Measurements from ENCODE around the gene RASGRP2.

Gene RASGRP2

DNA sequence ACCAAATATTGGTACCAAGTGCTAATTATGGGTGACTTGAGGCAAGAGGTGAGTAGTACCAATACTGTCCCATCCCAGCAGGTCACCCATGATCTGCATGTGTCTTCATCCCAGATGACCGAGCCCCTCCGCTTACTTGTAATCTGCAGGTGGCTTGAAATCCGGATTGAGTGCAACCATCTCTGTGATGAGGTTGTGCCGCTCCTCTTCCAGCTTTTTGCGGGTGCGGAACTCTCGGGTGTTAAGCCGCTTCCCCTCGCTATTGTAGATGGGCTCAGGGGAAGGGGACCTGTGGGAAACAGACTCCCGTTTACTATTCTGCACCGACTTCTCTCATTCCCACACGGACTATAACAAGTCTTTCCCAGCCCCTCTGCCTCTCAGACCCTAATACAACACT, 26.2 kb upstream of the RASGRP2 start:
- DNase-seq: no peak

- no peak for DNase-seq
These were observed 25.3 kb upstream of the RASGRP2 start for GRCh38 chr11:64769283-64769682.

DNA sequence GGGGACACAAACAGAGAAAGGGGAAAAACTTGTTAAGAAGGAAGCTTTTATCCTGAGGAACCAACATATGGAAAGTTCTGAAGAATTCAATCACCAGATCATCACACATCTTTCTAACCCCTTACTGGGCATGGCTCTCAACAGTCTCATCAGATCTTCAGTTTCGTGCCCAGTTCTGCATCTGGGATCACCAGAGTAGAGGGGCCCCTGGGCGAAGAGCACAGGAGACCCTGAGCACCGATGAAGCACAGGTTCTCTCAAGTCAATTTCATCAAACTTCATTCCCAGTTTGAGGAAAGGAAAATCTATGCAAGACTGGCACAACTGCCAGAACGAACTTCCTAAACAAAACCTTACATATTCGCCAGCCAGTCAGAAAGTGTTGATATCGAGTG, 24.4 kb upstream of the RASGRP2 start:
- DNase-seq: no peak

- DNase-seq: peak; percentile 79 to 91 (median 84)
These were observed 23.7 kb upstream of the RASGRP2 start for GRCh38 chr11:64767344-64768299.

- no peak for DNase-seq
These were observed 22.9 kb upstream of the RASGRP2 start for GRCh38 chr11:64766881-64767280.

DNA sequence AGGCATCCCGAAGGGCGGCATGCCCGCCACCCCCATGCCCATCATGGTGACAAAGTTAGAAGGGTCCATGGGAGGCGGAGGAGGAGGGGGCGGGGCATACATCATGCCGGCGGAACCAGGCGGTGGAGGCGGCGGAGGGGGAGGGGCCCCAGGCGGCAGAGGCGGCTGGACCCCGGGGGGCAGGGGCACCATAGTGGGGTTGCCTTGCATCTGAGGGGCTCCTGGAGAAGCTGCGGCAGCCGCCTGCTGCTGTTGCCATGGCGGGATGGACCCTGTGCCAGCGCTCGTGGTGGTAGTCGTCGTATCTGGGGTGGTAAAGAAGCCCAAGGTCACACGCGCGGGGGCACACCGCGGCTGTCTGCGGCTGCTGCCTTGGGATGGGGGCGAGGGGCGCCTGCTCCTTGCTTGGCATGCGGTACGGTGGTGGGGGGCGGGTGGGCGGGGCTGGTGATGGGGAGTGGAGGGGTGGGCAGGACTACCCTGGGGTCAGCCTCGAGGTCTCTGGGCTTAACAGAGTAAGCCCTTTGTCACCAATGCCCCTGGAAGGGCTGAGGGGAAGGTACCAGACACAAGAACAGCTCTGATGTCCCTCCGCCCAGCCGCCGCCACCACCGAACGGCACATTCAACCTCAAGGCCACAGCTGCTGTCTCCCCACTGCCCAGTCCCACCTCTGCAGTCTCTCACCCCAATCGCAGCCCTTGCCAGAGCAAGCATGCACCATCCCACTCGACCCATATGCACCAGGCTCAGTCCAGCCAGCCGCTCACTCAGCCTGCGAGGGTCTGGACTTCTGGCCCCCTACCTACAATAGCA, 22.1 kb upstream of the RASGRP2 start:
- no peak for DNase-seq

DNA sequence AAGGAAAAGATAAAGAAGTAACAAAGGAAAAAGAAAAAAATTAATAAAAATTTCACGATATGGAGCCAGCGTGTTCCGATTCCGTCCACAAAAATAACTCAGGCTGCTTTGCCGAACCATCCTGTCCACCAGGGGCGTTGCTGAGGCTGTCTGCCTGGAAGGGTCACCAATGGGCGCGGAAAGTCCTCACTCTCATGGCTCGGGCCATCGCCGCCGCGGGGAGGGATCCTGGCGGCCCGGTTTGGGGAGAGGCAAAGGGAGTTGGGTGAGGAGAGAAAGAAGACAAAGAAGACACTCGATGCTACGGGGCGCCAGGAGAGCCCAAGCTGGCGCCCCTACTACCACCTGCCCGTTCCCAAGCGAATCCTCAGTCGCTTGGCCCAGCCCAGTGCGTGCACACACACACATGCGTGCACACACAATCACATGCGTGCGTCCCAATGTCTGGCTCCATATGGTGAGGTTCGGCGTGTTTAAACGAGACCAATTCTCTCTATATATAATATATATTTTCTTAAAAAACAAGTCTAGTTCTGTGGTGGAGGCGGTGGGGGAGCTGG, 21.4 kb upstream of the RASGRP2 start:
- DNase-seq: no peak

DNA sequence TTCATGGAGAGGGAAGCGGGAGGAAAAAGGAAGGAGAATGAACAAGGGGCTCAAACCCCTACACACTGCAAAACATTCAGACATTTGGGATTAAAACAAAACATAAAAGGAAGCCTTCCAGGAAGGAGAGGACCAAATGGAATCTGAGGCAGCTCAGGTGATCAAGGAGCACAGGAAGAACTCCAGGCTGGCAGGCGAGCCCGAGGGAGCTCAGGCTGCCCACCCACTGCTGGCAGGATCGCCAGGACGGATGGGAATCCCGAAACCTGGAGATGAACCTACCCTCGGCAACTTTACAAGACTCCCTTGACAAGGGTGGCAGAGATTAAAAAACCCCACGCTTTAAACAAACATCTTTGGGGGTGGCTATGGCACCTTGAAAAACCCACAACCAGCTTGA, 20.8 kb upstream of the RASGRP2 start:
- no peak for DNase-seq

DNA sequence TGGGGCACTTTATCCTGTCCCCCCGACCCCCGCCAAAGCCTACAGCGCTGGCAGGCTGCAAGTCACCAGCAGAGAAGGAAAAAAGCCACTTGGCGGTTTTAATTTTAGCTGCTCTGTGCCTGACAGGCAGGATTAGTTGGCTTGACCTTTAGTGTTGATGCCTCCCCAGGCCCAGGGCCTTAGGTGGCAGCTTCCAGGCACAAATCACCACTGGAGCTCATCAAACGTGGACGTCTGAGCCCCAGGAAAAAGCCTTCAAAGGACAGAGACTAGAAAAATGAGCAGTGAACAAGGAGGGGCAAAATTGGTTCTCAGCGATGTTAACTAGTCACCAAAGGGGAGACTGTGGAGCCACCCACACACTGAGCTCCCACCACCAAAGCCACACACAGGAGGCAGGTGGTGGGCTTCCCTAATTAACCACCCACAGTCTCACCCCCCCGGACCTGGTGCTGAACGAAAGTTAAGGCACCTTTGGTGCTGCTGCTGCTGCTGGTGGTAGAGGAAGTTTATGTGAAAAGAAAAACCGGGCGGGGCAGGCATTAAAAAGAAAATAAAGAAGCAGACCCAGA, 20.2 kb upstream of the RASGRP2 start:
- no peak for DNase-seq

- no peak for DNase-seq
These were observed 19.6 kb upstream of the RASGRP2 start for GRCh38 chr11:64763526-64764039.

- no peak for DNase-seq
These were observed 19.0 kb upstream of the RASGRP2 start for GRCh38 chr11:64762674-64763525.

DNA sequence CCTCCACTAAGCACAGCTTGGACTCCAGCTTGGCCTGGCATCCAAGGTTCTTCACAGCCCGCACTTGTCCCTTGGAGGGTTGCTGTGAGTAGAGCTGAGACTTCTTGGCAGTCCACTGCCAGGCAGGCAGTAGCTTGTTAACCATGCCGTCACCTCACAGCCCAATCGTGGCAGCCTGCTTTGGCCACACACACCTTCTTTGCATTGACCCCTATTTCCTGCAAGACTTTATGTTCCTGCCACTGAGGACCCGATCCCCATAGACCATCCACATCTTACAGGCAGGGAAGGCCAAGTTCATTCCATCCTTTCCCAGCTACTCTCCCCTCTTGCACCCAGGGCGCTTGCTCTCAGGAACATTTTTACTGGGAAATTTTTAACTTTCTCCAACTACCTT, 18.3 kb upstream of the RASGRP2 start:
- no peak for DNase-seq

GRCh38 chr11:64760759-64761420, 16.9 kb upstream of the RASGRP2 start:
- DNase-seq: no peak

GRCh38 chr11:64759722-64760719, 16.1 kb upstream of the RASGRP2 start, which contains the start of gene PYGM:
TSS of gene PYGM (minus strand) at chr11:64759974. CDS start at chr11:64759898, 76 bp downstream.
- no peak for DNase-seq

DNA sequence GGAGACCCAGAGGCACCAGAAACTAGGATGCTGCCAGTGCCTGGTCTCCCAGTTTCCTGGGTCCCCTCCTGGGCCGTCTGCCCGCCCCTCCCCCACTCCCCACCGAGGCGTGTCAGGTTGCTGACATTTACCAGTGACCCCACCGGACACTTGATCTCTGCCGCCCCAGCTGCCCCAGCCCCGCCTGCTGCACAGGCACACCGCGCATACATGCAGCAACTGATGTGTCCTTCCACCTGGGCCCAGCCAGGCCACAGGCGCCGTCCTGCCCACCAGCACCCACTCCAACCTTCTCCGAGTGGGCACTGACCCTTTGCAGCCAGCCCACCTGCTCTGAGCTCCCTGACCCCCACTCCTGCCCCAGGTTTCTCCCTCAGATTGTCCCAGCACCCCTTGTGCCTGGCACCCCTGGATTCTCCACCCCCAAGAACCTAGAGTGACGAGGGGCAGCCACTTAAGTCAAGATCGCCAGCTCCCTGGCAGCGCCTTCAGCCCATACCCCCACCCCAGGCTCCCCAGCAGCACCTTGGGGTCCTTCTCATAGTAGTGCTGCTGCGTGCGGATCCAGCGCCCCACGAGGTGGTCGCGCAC, 15.3 kb upstream of the RASGRP2 start:
- no peak for DNase-seq

DNA sequence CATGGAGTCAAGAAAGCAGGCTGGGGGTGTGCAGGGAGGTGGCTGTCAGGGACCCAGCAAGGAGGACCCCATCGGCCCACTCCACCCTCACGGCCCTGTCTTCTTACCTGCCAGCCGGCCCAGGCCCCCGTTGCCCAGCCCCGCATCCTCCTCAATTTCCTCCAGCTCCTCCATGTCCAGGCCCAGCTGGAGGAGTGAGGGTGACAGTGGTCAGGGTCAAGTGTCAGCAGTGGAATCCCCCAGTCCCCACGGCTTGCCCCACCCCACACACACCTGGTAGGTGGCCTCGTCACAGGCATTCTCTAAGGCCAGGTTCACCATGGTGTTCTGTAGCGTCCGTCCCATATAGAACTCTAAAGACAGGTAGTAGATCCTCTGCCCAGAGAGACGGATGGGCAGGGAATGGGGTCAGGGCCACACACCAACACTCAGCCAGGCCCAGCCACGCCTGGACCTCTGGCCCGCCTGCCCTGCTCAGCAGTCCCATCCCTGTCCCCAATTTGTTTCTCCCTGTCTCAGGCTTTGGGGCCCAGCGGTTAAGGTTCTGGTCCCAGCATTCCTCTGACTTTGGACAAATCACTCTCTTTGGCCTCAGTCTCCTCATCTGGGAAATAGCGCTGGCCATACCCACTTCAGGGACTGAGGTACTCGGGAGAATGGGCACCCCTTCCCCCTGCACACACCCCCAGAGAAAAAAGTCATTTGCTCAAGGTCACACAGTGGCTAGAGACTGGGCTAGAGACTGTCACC, 14.6 kb upstream of the RASGRP2 start:
- no peak for DNase-seq

DNA sequence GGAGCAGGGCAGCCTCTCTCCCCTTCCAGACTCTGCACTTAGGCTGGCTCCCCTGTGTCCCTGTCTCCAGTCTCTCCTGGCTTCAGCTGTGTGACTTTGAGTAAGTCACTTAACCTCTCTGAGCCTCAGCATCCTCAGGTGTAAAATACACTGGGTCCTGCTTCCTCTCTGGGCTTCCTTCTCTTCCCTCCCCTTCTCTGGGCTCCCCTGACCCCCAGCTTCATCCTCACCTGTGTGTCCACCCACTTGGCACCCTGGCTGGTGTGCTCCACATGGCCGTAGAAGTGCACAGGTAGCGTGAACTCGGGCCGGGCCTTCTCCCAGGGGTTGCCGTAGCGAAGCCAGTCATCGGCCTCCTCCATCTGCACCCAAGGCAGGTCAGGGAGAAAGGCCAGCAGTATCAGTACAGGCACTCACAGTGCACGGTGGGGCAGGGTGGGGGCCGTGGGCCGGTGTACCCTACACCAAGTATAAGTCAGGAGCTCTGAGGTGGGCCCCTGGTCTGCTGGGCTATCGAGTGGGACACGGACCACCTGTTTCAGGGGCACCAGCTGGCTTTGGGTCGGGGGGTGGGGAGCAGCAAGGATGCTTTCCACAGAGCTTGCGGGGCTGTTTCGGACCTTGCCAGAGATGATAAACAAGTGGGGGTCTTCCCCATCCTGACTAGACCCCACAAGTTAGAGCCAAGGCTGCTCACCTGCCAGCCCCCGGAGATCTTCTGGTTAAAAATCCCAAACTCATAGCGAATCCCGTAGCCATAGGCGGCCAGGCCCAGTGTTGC, 13.8 kb upstream of the RASGRP2 start:
- no peak for DNase-seq
